HCT116 (cell line): ENCODE data around the gene SORL1. TPM values are rescaled to one million over a fixed set of nuclear protein-coding genes. Genes with fewer than 3 reads are reported as not detected.
A peak's percentile ranks its signal among the peaks of the same experiment; 100 is the strongest.

ENCODE experiments used
- ATAC-seq: fragments of 200-7000 bp; cut with Tn5 transposase; 2 replicates; pipeline ENCODE4 v1.9.1; 2020; ENCODE audit warnings: mild to moderate bottlenecking, moderate library complexity
- Bru-seq: library from RNA; stranded (reverse); fragments of 400-500 nt; gene quantifications from one replicate; lab custom pipeline; 2021; lab: Mats Ljungman, UMichigan
- BruChase-seq, 2 experiments: library from RNA; stranded (reverse); fragments of 400-500 nt; gene quantifications; one replicate each; lab custom pipeline; 2021; lab: Mats Ljungman, UMichigan
- BruUV-seq: library from RNA; stranded (reverse); fragments of 400-500 nt; replicated peaks from 2 replicates; lab custom pipeline; 2021; lab: Mats Ljungman, UMichigan
- CTCF ChIA-PET: fragments of 300-600 bp; sonication (Branson Sonifier 250); formaldehyde crosslinking; loops from one replicate; lab custom pipeline; 2021; ENCODE audit warnings: antibody characterized with exemption; lab: Charles Lee
- POLR2A ChIA-PET: fragments of 300-600, 350-600 bp; sonication (Branson Sonifier 250); formaldehyde crosslinking; loops from one replicate; lab custom pipeline; 2021; ENCODE audit warnings: antibody characterized with exemption; lab: Charles Lee
- RAD21 ChIA-PET, 2 experiments: fragments of 300-600 bp; sonication (Branson Sonifier 250); formaldehyde crosslinking; loops; one replicate each; lab custom pipeline; 2023; ENCODE audit warnings: low total read pairs in 2 of 2; ENCODE audit not compliant: uncharacterized antibody in 2 of 2, unreplicated experiment in 2 of 2, low non-redundant PET in 1 of 2; lab: Charles Lee
- DNase-seq: peaks from one replicate; pipeline ENCODE4 v3.0.0-alpha.2; 2010; ENCODE audit warnings: low read depth, low spot score
- H2AFZ ChIP-seq: fragments of 200-600 bp; shearing (Covaris generic), sonication (generic); 2 replicates; pipeline ENCODE4 v1.6.1; 2017; ENCODE audit warnings: low read depth, mixed run types, mixed read lengths, antibody characterized with exemption, low read length; ENCODE audit not compliant: poor library complexity, severe bottlenecking
- H3K27ac ChIP-seq: 2 replicates; pipeline ENCODE4 v1.5.1; 2012; ENCODE audit warnings: low read depth, low read length
- H3K27me3 ChIP-seq: fragments of 200-600 bp; sonication (generic); 2 replicates; pipeline ENCODE4 v1.6.1; 2016; ENCODE audit warnings: mixed run types, low read length, mixed read lengths; ENCODE audit not compliant: insufficient read depth
- H3K36me3 ChIP-seq, 2 experiments: fragments of 200-500 bp in 1 of 2; fragments of 200-600 bp in 1 of 2; sonication (Bioruptor generic) in 1 of 2; sonication (generic) in 1 of 2; 2 replicates each; pipeline versions ENCODE4 v1.5.1 to v1.6.1; 2014 to 2016; ENCODE audit warnings: low read length in 2 of 2, inconsistent platforms in 1 of 2, mixed read lengths in 1 of 2, mixed run types in 1 of 2; ENCODE audit not compliant: insufficient read depth in 2 of 2, control insufficient read depth in 1 of 2
- H3K4me1 ChIP-seq, 2 experiments: fragments of 200-600 bp in 1 of 2; sonication (generic) in 1 of 2; 2 replicates each; pipeline versions ENCODE4 v1.5.1 to v1.6.1; 2012 to 2017; ENCODE audit warnings: low read length in 2 of 2, inconsistent platforms in 1 of 2, mild to moderate bottlenecking in 1 of 2, mixed read lengths in 1 of 2, mixed run types in 1 of 2, moderate library complexity in 1 of 2; ENCODE audit not compliant: insufficient read depth in 2 of 2, control insufficient read depth in 1 of 2
- H3K4me2 ChIP-seq: fragments of 200-600 bp; sonication (generic); 2 replicates; pipeline ENCODE4 v1.6.1; 2017; ENCODE audit warnings: mixed run types, low read length, mixed read lengths
- H3K4me3 ChIP-seq, 2 experiments: fragments of 200-600 bp in 1 of 2; sonication (generic) in 1 of 2; replicated peaks in 1 of 2; 2 replicates each; pipeline ENCODE4 v1.5.1; 2011 to 2016; ENCODE audit warnings: low read length in 2 of 2, control low read depth in 1 of 2, low read depth in 1 of 2, mild to moderate bottlenecking in 1 of 2, mixed read lengths in 1 of 2, mixed run types in 1 of 2
- H3K79me2 ChIP-seq: fragments of 200-600 bp; sonication (generic); 2 replicates; pipeline ENCODE4 v1.6.1; 2017; ENCODE audit warnings: mild to moderate bottlenecking, mixed run types, low read length, moderate library complexity, mixed read lengths; ENCODE audit not compliant: insufficient read depth
- H3K9ac ChIP-seq: fragments of 200-600 bp; sonication (generic); 2 replicates; pipeline ENCODE4 v1.6.1; 2016; ENCODE audit warnings: low read length, mixed read lengths
- H3K9me2 ChIP-seq: fragments of 200-600 bp; sonication (generic), shearing (Covaris generic); 2 replicates; pipeline ENCODE4 v1.6.1; 2017; ENCODE audit warnings: mixed run types, mild to moderate bottlenecking, moderate library complexity; ENCODE audit not compliant: insufficient read depth
- H3K9me3 ChIP-seq, 2 experiments: fragments of 200-500 bp in 1 of 2; fragments of 200-600 bp in 1 of 2; sonication (Bioruptor generic) in 1 of 2; sonication (generic) in 1 of 2; 2 replicates each; pipeline ENCODE4 v1.6.1; 2014 to 2017; ENCODE audit warnings: low read length in 2 of 2, mixed read lengths in 2 of 2, inconsistent platforms in 1 of 2, low read depth in 1 of 2, mild to moderate bottlenecking in 1 of 2, mixed run types in 1 of 2, moderate library complexity in 1 of 2; ENCODE audit not compliant: control insufficient read depth in 1 of 2, insufficient read depth in 1 of 2
- H4K20me1 ChIP-seq: fragments of 200-600 bp; sonication (generic), shearing (Covaris generic); 2 replicates; pipeline ENCODE4 v1.6.1; 2017; ENCODE audit warnings: mixed run types, mild to moderate bottlenecking, moderate library complexity; ENCODE audit not compliant: insufficient read depth
- CBX3 ChIP-seq: IDR thresholded peaks from 2 replicates; pipeline ENCODE4 v1.6.1; 2012; ENCODE audit warnings: low read depth
- CEBPB ChIP-seq: IDR thresholded peaks from 2 replicates; pipeline ENCODE4 v1.6.1; 2012; ENCODE audit warnings: low read depth
- EGR1 ChIP-seq: IDR thresholded peaks from 2 replicates; pipeline ENCODE4 v1.6.1; 2012; ENCODE audit warnings: low read depth
- EZH2 ChIP-seq: fragments of 200-600 bp; sonication (generic); IDR thresholded peaks from 2 replicates; pipeline ENCODE4 v1.6.1; 2017; ENCODE audit warnings: antibody characterized with exemption, mixed run types
- JUND ChIP-seq: IDR thresholded peaks from 2 replicates; pipeline ENCODE4 v1.6.1; 2012
- POLR2A ChIP-seq: IDR thresholded peaks from 2 replicates; pipeline ENCODE4 v1.7.0; 2011; ENCODE audit warnings: borderline replicate concordance; ENCODE audit not compliant: insufficient read depth, insufficient read length; ENCODE audit errors: extremely low read depth
- POLR2AphosphoS5 ChIP-seq: IDR thresholded peaks from 2 replicates; pipeline ENCODE4 v1.6.1; 2011; ENCODE audit warnings: mild to moderate bottlenecking, low read depth, low read length, moderate library complexity
- RAD21 ChIP-seq: IDR thresholded peaks from 2 replicates; pipeline ENCODE4 v1.6.1; 2012; ENCODE audit warnings: low read depth, mild to moderate bottlenecking
- TCF7L2 ChIP-seq: IDR thresholded peaks from 2 replicates; pipeline ENCODE4 v1.7.0; 2011; ENCODE audit warnings: borderline replicate concordance, inconsistent platforms; ENCODE audit not compliant: insufficient read depth, insufficient read length; ENCODE audit errors: extremely low read depth
- YY1 ChIP-seq: IDR thresholded peaks from 2 replicates; pipeline ENCODE4 v1.6.1; 2011; ENCODE audit warnings: low read length, low read depth, moderate library complexity, mild to moderate bottlenecking; ENCODE audit not compliant: insufficient replicate concordance; ENCODE audit errors: extremely low read depth
- ZFX ChIP-seq: fragments of 450-650 bp; IDR thresholded peaks from 2 replicates; pipeline ENCODE4 v1.6.1; 2017
- ZNF274 ChIP-seq: fragments of 200-500 bp; sonication (Bioruptor generic); IDR thresholded peaks from 2 replicates; pipeline ENCODE4 v1.6.1; 2014; ENCODE audit warnings: mild to moderate bottlenecking, low read depth, low read length, inconsistent platforms
- intact Hi-C: fragments of 100-400 bp; cut with micrococcal nuclease; formaldehyde crosslinking; loops from 2 replicates; pipeline ENCODE4 v1.10.0; 2022
- long read RNA-seq: library from polyadenylated mRNA; unstranded; transcript quantifications from one replicate; pipeline ENCODE4 v2.0.0, GENCODE V29; 2021; ENCODE audit not compliant: unreplicated experiment
- polyA plus RNA-seq: library from polyadenylated mRNA; unstranded; fragments of >200 nt; gene quantifications from 2 replicates; pipeline ENCODE4 v1.2.1, GENCODE V29; 2012; ENCODE audit warnings: missing spikeins
- total RNA-seq: library from RNA; stranded (reverse); gene quantifications from one replicate; pipeline ENCODE4 v1.2.1, GENCODE V29; 2021; ENCODE audit not compliant: unreplicated experiment
- TF ChIP-seq, protein P1 (sequence below): IDR thresholded peaks from 2 replicates; pipeline ENCODE4 v1.6.1; 2012; ENCODE audit warnings: low read depth
- TF ChIP-seq, protein P2 (sequence below): IDR thresholded peaks from 2 replicates; pipeline ENCODE4 v1.6.1; 2012

Gene SORL1, protein sequence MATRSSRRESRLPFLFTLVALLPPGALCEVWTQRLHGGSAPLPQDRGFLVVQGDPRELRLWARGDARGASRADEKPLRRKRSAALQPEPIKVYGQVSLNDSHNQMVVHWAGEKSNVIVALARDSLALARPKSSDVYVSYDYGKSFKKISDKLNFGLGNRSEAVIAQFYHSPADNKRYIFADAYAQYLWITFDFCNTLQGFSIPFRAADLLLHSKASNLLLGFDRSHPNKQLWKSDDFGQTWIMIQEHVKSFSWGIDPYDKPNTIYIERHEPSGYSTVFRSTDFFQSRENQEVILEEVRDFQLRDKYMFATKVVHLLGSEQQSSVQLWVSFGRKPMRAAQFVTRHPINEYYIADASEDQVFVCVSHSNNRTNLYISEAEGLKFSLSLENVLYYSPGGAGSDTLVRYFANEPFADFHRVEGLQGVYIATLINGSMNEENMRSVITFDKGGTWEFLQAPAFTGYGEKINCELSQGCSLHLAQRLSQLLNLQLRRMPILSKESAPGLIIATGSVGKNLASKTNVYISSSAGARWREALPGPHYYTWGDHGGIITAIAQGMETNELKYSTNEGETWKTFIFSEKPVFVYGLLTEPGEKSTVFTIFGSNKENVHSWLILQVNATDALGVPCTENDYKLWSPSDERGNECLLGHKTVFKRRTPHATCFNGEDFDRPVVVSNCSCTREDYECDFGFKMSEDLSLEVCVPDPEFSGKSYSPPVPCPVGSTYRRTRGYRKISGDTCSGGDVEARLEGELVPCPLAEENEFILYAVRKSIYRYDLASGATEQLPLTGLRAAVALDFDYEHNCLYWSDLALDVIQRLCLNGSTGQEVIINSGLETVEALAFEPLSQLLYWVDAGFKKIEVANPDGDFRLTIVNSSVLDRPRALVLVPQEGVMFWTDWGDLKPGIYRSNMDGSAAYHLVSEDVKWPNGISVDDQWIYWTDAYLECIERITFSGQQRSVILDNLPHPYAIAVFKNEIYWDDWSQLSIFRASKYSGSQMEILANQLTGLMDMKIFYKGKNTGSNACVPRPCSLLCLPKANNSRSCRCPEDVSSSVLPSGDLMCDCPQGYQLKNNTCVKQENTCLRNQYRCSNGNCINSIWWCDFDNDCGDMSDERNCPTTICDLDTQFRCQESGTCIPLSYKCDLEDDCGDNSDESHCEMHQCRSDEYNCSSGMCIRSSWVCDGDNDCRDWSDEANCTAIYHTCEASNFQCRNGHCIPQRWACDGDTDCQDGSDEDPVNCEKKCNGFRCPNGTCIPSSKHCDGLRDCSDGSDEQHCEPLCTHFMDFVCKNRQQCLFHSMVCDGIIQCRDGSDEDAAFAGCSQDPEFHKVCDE (N-terminal part only)
- 17.4 TPM for total RNA-seq
- polyA plus RNA-seq: 9.2 and 9.5 TPM in 2 replicates
- percentile 50 among the genes with signal in this experiment for Bru-seq, nascent RNA
- percentile 49 among the genes with signal in this experiment for BruChase-seq, experiment 1, labeled RNA remaining after a 6-hour chase
- BruChase-seq, experiment 2, labeled RNA remaining after a 2-hour chase: percentile 51 among the genes with signal in this experiment
- long read RNA-seq, full-length matches to known transcripts: 3 of 24 reads
- long read RNA-seq, partial matches to known transcripts: 13 of 24 reads
- long read RNA-seq, other reads (novel, unspliced or antisense): 8 of 24 reads

DNA sequence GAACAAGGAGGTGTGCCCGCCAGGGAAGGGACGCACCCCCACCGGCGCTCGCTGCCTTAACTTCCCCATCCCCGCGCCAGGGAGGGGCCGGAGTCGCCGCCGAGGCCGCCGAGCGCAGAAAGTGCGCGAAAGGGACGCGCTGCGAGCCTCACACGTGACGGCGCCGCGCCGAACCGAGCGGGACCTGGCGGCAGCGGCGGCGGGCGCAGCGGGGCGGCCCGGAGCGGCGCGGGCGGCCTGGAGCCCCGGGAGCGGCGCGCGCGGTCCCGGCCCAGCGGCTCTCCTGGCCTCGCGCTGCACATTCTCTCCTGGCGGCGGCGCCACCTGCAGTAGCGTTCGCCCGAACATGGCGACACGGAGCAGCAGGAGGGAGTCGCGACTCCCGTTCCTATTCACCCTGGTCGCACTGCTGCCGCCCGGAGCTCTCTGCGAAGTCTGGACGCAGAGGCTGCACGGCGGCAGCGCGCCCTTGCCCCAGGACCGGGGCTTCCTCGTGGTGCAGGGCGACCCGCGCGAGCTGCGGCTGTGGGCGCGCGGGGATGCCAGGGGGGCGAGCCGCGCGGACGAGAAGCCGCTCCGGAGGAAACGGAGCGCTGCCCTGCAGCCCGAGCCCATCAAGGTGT, at the start of gene SORL1:
Gene SORL1, plus strand, starts transcription at position 329 of the 623 bp plus-strand sequence. Its CDS starts 18 bp downstream, at position 347.
- BruUV-seq: no TSS peak
- H3K9ac ChIP-seq: peak within 1 kb of the TSS; percentile 64
- intact Hi-C loops: loop anchor here (1.0 kb wide), 1 partner anchor 139 kb away; no protein-coding TSS in a partner anchor
- ChIA-PET POLR2A (interaction anchor here (0.6 to 1.1 kb wide), 2 partner anchors 15 kb away, joined by 3 to 4 read pairs; no protein-coding TSS in a partner anchor), CTCF (interaction anchor here (0.6 kb wide), 1 partner anchor 13 kb away, joined by 3 read pairs; no protein-coding TSS in a partner anchor), RAD21 (no interaction called here)
- H3K9me3 ChIP-seq: no peaks in the 10 kb centered on the region
- peaks cover 8 to 16% of the 10 kb centered on the region in 2 experiments; a peak in 3 of 4 replicates for H3K4me1 ChIP-seq
- peak within 1 kb of the TSS; percentile 68 for H3K27ac ChIP-seq
- no peaks in the 10 kb centered on the region for H3K36me3 ChIP-seq
- no peaks in the 10 kb centered on the region for H4K20me1 ChIP-seq
- H2AFZ ChIP-seq: peak within 1 kb of the TSS; percentile 94
- no peak for DNase-seq
- H3K4me2 ChIP-seq: peak within 1 kb of the TSS; percentile 92
- no peaks in the 10 kb centered on the region for H3K9me2 ChIP-seq
- no peaks in the 10 kb centered on the region for H3K27me3 ChIP-seq
- peak; percentile 94 for ATAC-seq
- H3K4me3 ChIP-seq: peak within 1 kb of the TSS; percentile 69 to 87
- H3K79me2 ChIP-seq: no peaks in the 10 kb centered on the region
- TF ChIP-seq JUND: no peak
- peak; percentile 88 for TF ChIP-seq YY1
- peak; percentile 66 for TF ChIP-seq RAD21
- TF ChIP-seq, protein P1, sequence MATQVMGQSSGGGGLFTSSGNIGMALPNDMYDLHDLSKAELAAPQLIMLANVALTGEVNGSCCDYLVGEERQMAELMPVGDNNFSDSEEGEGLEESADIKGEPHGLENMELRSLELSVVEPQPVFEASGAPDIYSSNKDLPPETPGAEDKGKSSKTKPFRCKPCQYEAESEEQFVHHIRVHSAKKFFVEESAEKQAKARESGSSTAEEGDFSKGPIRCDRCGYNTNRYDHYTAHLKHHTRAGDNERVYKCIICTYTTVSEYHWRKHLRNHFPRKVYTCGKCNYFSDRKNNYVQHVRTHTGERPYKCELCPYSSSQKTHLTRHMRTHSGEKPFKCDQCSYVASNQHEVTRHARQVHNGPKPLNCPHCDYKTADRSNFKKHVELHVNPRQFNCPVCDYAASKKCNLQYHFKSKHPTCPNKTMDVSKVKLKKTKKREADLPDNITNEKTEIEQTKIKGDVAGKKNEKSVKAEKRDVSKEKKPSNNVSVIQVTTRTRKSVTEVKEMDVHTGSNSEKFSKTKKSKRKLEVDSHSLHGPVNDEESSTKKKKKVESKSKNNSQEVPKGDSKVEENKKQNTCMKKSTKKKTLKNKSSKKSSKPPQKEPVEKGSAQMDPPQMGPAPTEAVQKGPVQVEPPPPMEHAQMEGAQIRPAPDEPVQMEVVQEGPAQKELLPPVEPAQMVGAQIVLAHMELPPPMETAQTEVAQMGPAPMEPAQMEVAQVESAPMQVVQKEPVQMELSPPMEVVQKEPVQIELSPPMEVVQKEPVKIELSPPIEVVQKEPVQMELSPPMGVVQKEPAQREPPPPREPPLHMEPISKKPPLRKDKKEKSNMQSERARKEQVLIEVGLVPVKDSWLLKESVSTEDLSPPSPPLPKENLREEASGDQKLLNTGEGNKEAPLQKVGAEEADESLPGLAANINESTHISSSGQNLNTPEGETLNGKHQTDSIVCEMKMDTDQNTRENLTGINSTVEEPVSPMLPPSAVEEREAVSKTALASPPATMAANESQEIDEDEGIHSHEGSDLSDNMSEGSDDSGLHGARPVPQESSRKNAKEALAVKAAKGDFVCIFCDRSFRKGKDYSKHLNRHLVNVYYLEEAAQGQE: no peak
- TF ChIP-seq, protein P2, sequence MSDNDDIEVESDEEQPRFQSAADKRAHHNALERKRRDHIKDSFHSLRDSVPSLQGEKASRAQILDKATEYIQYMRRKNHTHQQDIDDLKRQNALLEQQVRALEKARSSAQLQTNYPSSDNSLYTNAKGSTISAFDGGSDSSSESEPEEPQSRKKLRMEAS: peak; percentile 4; the same call in 1 of the 2 replicates
- no peak for TF ChIP-seq EGR1
- no peak for TF ChIP-seq EZH2
- TF ChIP-seq CEBPB: no peak
- no peak for TF ChIP-seq ZNF274
- peak; percentile 51; the same call in 1 of the 2 replicates for TF ChIP-seq ZFX
- TF ChIP-seq CBX3: 0 out of 2 replicates have a peak, but pooled peaks have one; percentile 54
- peak; percentile 66 for TF ChIP-seq POLR2AphosphoS5
- TF ChIP-seq TCF7L2: no peak
- TF ChIP-seq POLR2A: peak; percentile 52
